B cell (primary cell): ENCODE data around the gene SEC16A. TPM values are rescaled to one million over a fixed set of nuclear protein-coding genes. Genes with fewer than 3 reads are reported as not detected.

Source experiments
- ATAC-seq: fragments of 200-7000 bp; cut with Tn5 transposase; one replicate; pipeline ENCODE4 v1.10.0; 2021; ENCODE audit warnings: low read depth, mild to moderate bottlenecking, moderate number of reproducible peaks, moderate library complexity
- CTCF ChIA-PET: fragments of 350-600 bp; sonication (Branson Sonifier 250); formaldehyde crosslinking; loops from one replicate; lab custom pipeline; 2021; ENCODE audit warnings: antibody characterized with exemption, inconsistent platforms; lab: Charles Lee
- POLR2A ChIA-PET: fragments of 350-600 bp; sonication (Branson Sonifier 250); formaldehyde crosslinking; loops from one replicate; lab custom pipeline; 2021; ENCODE audit warnings: antibody characterized with exemption; lab: Charles Lee
- DNase-seq: peaks from one replicate; pipeline ENCODE4 v3.0.0; 2013
- H2AFZ ChIP-seq: 2 replicates; pipeline ENCODE4 v1.6.1; 2012; ENCODE audit warnings: mild to moderate bottlenecking, low read depth, low read length; ENCODE audit not compliant: insufficient read depth, poor library complexity, severe bottlenecking
- H3K27ac ChIP-seq, 2 donors: 1 replicate in 1 of 2; 2 replicates in 1 of 2; pipeline ENCODE4 v1.5.1; 2012 to 2013; ENCODE audit warnings: low read length in 2 of 2, mild to moderate bottlenecking in 2 of 2, moderate library complexity in 1 of 2
- H3K27me3 ChIP-seq, 4 experiments: fragments of 200-600 bp in 1 of 4; sonication (generic) in 1 of 4; replicated peaks in 1 of 4; 1 replicate in 2 of 4; 2 replicates in 2 of 4; pipeline versions ENCODE4 v1.6.1 to v1.7.0; 2013 to 2016; ENCODE audit warnings: low read length in 3 of 4, mild to moderate bottlenecking in 2 of 4, mixed read lengths in 1 of 4, moderate library complexity in 1 of 4; ENCODE audit not compliant: insufficient read depth in 4 of 4, control insufficient read depth in 3 of 4; ENCODE audit errors: control extremely low read depth in 1 of 4
- H3K36me3 ChIP-seq, 2 experiments: replicated peaks in 1 of 2; 1 replicate in 1 of 2; 2 replicates in 1 of 2; pipeline versions ENCODE4 v1.6.1 to v1.7.1; 2013; ENCODE audit warnings: low read length in 1 of 2; ENCODE audit not compliant: insufficient read depth in 2 of 2, control insufficient read depth in 1 of 2; ENCODE audit errors: control extremely low read depth in 1 of 2, extremely low read depth in 1 of 2
- H3K4me1 ChIP-seq, 2 donors: fragments of 200-600 bp in 1 of 2; sonication (generic) in 1 of 2; 1 replicate in 1 of 2; 2 replicates in 1 of 2; pipeline versions ENCODE4 v1.5.1 to v1.6.1; 2013 to 2017; ENCODE audit warnings: low read length in 2 of 2; ENCODE audit not compliant: control insufficient read depth in 2 of 2, insufficient read depth in 2 of 2
- H3K4me2 ChIP-seq: replicated peaks from 2 replicates; pipeline ENCODE3; 2012; ENCODE audit warnings: mild to moderate bottlenecking, low read depth, low read length; ENCODE audit not compliant: poor library complexity, severe bottlenecking
- H3K4me3 ChIP-seq, 5 experiments: fragments of 200-600 bp in 1 of 5; sonication (generic) in 1 of 5; 1 replicate in 3 of 5; 2 replicates in 2 of 5; pipeline versions ENCODE4 v1.5.1 to v1.7.0; 2011 to 2016; ENCODE audit warnings: low read length in 4 of 5, mild to moderate bottlenecking in 4 of 5, low read depth in 2 of 5, control low read depth in 1 of 5, moderate library complexity in 1 of 5; ENCODE audit not compliant: insufficient read depth in 1 of 5; ENCODE audit errors: control extremely low read depth in 1 of 5, extremely low read depth in 1 of 5
- H3K79me2 ChIP-seq: fragments of 200-600 bp; sonication (generic); one replicate; pipeline ENCODE4 v1.6.0; 2016; ENCODE audit warnings: low read length; ENCODE audit not compliant: control insufficient read depth, insufficient read depth
- H3K9ac ChIP-seq: fragments of 200-600 bp; sonication (generic); 2 replicates; pipeline ENCODE4 v1.6.1; 2017; ENCODE audit warnings: mild to moderate bottlenecking, low read length, moderate library complexity
- H3K9me3 ChIP-seq, 3 donors: one replicate each; pipeline versions ENCODE4 v1.6.1 to v1.7.1; 2013; ENCODE audit warnings: low read length in 2 of 3; ENCODE audit not compliant: control insufficient read depth in 2 of 3, insufficient read depth in 1 of 3; ENCODE audit errors: control extremely low read depth in 1 of 3
- H4K20me1 ChIP-seq: 2 replicates; pipeline ENCODE4 v1.6.0; 2012; ENCODE audit warnings: mild to moderate bottlenecking, low read length; ENCODE audit not compliant: insufficient read depth, control insufficient read depth, poor library complexity, severe bottlenecking
- H3K27ac Mint-ChIP-seq: one replicate; pipeline ENCODE4 v1.8.0; 2021; ENCODE audit warnings: mixed read lengths
- H3K27me3 Mint-ChIP-seq: one replicate; pipeline ENCODE4 v1.8.0; 2021; ENCODE audit warnings: mixed read lengths
- H3K4me1 Mint-ChIP-seq: one replicate; pipeline ENCODE4 v1.8.0; 2021; ENCODE audit warnings: mixed read lengths
- H3K4me3 Mint-ChIP-seq: one replicate; pipeline ENCODE4 v1.8.0; 2021; ENCODE audit warnings: mixed read lengths
- H3K9me3 Mint-ChIP-seq: one replicate; pipeline ENCODE4 v1.8.0; 2022; ENCODE audit warnings: mixed read lengths; ENCODE audit not compliant: insufficient read depth
- CTCF ChIP-seq: fragments of 200-600 bp; IDR thresholded peaks from one replicate; pipeline ENCODE4 v1.8.0; 2022; ENCODE audit warnings: antibody characterized with exemption, mild to moderate bottlenecking
- EZH2 ChIP-seq: IDR thresholded peaks from 2 replicates; pipeline ENCODE4 v1.6.1; 2012; ENCODE audit warnings: borderline replicate concordance, low read depth, mild to moderate bottlenecking, moderate library complexity, low read length; ENCODE audit not compliant: insufficient read depth, poor library complexity, severe bottlenecking
- WGBS: methylation state at CpG from one replicate; pipeline ENCODE4 v1.1.5; 2013; ENCODE audit warnings: missing lambda C conversion rate; ENCODE audit not compliant: insufficient coverage; 5-methylcytosine and 5-hydroxymethylcytosine counted together
- intact Hi-C: fragments of 100-400 bp; cut with micrococcal nuclease; formaldehyde crosslinking; loops from one replicate; pipeline ENCODE4 v1.10.0; 2022
- polyA plus RNA-seq: library from polyadenylated mRNA; depleted of rRNA; stranded (reverse); fragments of >200 nt; gene quantifications from 2 replicates; pipeline ENCODE4 v1.2.3, GENCODE V29; 2012
- total RNA-seq, 2 donors: library from RNA; stranded (reverse); fragments of 120-200 nt in 1 of 2; gene quantifications; 1 replicate in 1 of 2; 2 replicates in 1 of 2; pipeline versions ENCODE4 v1.2.3 to v1.2.4, GENCODE V29; 2013 to 2022

SEC16A gene
- total and polyA plus RNA-seq, 2 donors (not counting 1 experiment from before 2014, with no cell fraction given): 31.7 to 73.4 TPM

GRCh38 chr9:136476369-136477150, 6.3 kb downstream of the SEC16A start:
- peaks cover 98% of the 10 kb centered on the region for H4K20me1 ChIP-seq
- no peaks in the 10 kb centered on the region for H3K27me3 Mint-ChIP-seq

More at GRCh38 chr9:136476369-136477150, 6.3 kb downstream of the SEC16A start:
- Histone ChIP-seq H3K4me2 (no peak overlapping the region), H2AFZ (no peak overlapping the region), H3K79me2 (peaks cover 99% of the 10 kb centered on the region), H3K4me1 (peaks cover 4% of the 10 kb centered on the region in 2 donors), H3K27ac (no peak overlapping the region), H3K36me3 (peaks cover 0 to 64% of the 10 kb centered on the region in 2 experiments), H3K27me3 (no peaks in the 10 kb centered on the region), H3K9ac (no peak overlapping the region), H3K9me3 (no peaks in the 10 kb centered on the region), H3K4me3 (no peak overlapping the region)
- DNase-seq (no peak), ATAC-seq (no peak)
- ChIA-PET CTCF (no interaction called here), POLR2A (no interaction called here)
- no peak for TF ChIP-seq CTCF
- no peak for TF ChIP-seq EZH2
- 97% methylated on average over 24 of the region's 25 CpGs for WGBS
- Mint-ChIP-seq H3K4me3 (no peak overlapping the region), H3K9me3 (no peaks in the 10 kb centered on the region), H3K4me1 (peaks cover 16% of the 10 kb centered on the region), H3K27ac (no peak overlapping the region)
- intact Hi-C loops: no loop called here
